HG03558 (cell line): ENCODE results near the gene GPX4.

Source experiments
- ATAC-seq: cut with Tn5 transposase; IDR thresholded peaks from one replicate; pipeline ENCODE4 v1.9.1; 2021; ENCODE audit warnings: moderate number of reproducible peaks; ENCODE audit not compliant: unreplicated experiment; ENCODE audit errors: extremely low read depth

GPX4 gene

DNA sequence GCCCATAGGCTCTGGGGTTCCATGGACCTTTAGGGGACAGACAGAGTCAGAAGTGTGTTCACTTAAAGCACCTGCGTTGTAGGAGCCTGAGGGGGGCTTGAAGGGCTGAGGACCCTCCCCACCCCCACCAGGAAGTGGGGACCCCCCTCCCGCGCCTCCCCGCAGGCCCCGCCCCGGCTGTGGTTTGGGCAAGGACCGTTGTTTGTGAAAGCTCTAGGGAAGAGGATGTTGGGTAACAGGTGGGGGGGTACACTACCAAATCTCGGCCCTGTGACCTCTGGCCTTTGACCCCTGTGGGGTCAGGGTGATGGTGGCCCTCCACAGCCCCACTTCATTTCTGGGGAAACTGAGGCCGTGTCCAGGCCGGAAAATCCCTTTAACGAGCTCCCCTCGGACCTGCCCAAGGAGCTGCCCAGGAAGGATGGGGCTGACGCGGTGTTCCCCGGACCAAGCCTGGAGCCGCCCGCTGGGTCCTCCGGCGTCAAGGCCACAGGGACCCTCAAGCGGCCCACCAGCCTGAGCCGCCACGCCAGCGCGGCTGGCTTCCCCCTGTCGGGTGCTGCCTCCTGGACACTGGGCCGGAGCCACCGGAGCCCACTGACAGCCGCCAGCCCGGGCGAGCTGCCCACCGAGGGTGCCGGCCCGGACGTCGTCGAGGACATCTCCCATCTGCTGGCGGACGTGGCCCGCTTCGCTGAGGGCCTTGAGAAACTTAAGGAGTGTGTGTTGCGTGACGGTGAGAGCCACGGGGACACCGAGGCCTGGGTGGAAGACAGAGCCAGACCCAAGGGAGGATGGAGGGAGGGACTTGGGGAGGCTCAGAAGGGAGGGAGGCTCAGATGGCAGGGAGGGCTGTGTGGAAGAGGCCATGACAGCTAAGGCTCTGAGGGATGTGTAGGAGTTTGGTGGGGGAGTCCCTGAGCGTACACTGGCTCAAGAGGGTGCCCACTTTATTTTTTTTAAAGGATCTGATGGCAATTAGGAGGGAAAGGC is 35.5 kb upstream of the GPX4 start:
- ATAC-seq, result no peak

DNA sequence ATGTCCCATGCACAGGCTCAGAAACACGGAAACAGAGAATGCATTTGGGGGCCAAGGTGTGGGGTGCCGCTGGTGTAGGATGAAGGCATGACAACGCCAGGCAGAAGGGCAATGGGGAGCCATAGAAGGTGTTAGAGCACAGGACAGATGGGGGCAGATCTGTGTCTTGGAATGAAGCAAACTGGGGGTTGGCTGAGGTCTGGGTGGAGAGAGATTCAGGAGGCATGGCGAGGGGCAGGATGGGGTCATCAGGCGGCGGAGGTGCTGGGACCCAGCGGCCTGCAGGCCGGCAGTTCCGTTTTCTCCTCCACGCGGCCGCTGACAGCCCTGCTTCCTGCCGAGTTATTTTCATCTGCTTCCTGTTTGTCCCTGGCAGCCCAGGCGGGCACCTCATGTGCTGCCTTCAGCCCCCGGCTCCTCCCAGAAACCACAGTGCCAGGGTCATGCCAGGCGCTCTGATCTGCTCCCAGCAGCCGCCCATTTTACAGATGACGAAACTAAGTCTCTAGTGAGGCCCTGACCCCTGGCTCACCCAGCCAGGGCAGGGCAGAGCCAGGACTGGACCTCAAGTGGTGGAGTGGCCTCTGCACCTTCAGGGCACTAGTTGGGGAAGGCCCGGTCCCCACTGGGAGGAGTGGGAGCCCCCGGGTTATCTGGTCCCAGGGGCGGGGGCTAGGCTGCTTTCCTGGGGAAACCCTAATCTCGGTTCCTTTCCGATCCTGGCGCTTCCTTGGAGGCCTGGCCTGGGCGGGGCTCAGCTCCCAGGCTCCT is 34.6 kb upstream of the GPX4 start:
- ATAC-seq, result no peak

DNA sequence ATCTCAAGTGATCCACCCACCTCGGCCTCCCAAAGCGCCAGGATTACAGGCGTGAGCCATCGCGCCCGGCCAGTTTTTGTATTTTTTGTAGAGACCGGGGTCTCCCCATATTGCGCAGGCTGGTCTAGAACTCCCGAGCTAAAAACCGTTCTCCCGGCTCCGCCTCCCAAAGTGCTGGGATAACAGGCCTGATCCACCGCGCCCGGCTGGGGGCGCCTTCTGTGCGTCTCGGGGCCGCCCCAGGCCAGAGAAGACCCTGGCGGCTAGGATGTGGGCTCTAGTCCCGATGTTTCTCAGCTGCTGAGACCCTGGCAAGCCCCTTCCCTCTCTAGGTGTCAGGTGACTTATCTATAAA is 33.2 kb upstream of the GPX4 start:
- no peak for ATAC-seq

DNA sequence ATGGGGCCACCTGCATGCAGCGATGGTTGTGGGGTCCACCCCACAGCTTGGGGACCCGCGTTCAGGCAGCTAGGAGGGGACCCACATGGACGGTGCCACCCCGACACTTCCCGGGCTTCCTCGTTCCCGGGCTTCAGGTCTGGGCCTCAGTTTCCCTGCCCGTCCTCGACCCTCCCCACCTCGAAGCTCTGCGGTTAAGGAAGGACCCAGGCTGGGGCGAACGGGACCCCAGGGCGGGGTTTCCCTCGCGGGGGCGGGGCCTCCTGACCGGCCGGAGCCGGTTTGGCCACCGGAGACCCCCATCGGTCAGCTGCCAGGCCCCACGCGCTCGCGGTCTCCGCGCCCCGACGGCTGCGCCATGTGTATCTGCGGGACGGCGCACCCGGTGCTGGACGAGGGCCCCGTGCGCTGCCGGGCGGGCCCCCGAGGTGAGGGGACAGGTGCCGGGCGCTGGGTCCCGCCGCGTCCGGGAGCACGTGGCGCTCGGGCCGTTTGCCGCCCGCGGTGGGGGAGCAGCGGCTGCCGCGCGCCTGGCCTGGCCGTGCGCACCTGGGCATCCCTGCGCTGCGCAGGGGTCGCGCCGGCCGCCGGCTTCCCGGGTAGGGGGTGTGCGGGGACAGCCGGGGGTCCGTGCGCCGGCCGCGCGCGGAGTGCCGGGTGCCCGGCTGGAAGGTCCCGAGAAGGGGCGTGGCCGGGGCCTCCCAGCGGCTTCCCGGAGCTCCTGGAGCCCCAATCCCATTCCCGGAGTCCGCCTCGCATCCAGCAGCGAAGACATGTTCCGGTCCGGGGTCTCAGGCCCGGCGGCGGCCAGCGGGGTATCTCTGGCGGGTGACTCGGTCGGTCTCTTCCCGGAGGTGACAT is 32.6 kb upstream of the GPX4 start:
- ATAC-seq, result no peak

DNA sequence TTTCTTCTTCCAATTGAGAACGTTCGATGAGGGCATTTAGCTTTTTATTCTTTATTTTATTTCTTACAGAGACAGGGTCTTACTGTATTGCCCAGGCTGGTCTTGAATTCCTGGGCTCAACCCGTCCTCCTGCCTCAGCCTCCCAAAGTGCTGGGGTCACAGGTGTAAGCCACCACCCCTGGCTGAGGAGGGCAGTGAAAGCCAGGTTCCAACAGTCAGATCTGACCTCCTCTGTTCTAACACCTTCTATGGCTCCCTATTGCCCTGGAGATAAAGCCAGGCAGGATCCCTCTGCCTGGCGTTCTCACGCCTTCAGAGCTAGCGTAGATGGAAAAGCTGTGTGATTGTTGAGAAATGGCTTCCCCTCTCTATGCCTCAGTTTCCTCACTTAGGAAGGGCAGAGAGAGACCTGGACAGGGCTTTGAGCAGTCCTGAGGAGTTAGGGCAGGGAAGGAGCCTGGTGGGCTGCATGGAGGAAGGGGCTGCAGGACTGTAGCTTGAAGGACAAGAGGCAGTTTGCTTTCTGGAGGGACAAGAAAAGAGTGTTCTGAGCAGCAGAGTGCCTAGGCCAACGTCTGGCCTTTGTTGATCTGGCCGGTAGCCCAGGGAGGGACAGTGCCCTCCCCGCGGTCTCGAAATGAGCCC is 31.3 kb upstream of the GPX4 start:
- ATAC-seq, result no peak

DNA sequence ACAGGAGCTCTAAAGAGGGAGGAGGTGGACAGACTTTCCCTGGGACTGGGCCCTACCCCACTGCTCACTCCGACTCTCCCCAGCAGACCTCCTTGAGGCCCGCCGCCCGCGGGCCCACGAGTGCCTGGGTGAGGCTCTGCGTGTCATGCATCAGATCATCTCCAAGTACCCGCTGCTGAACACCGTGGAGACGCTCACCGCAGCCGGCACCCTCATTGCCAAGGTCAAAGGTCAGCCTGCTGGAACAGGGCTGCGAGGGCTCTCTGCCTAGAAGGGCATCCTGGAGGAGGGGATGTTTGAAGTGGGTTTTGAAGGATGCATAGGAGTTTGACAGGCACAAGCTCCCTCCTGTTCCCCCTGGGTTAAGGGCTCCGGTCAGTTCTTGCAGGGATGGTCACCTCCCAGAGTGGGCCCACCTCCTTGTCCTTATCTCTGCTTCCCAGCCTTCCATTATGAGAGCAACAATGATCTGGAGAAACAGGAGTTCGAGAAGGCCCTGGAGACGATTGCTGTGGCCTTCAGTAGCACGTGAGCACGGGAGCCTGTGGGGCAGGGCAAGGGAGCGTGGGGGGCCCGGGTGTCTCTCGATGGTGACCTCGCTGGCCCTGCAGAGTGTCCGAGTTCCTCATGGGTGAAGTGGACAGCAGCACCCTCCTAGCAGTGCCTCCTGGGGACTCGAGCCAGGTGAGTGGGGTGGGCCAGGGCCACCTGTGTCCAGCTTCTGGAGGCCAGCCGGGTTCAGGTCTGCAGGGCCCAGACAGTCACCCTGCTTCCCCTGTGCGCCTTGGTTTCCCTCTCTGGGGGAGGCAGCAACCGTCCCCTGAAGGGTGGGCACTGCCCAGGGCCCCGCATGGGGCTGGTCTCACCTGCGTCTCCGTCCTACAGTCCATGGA is 30.5 kb upstream of the GPX4 start:
- ATAC-seq, result no peak

DNA sequence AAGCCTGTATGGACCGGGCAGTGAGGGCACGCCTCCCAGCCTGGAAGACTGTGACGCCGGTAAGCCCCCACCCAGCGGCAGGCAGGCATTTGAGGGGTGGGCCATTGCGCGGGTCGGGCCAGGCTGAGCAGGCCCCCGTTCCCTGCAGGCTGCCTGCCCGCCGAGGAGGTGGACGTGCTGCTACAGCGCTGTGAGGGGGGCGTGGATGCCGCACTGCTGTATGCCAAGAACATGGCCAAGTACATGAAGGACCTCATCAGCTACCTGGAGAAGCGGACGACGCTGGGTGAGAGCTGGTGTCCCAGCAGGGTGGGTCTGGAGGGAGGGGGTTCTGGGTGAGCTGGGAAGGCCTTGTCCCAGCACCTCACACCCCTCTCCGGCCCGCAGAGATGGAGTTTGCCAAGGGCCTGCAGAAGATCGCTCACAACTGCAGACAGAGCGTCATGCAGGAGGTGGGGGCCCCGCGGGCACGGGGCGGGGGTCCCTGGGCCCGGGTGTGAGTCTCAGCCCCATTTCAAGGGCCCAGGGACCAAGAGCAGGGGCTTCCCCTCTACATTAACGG is 29.8 kb upstream of the GPX4 start:
- no peak for ATAC-seq

DNA sequence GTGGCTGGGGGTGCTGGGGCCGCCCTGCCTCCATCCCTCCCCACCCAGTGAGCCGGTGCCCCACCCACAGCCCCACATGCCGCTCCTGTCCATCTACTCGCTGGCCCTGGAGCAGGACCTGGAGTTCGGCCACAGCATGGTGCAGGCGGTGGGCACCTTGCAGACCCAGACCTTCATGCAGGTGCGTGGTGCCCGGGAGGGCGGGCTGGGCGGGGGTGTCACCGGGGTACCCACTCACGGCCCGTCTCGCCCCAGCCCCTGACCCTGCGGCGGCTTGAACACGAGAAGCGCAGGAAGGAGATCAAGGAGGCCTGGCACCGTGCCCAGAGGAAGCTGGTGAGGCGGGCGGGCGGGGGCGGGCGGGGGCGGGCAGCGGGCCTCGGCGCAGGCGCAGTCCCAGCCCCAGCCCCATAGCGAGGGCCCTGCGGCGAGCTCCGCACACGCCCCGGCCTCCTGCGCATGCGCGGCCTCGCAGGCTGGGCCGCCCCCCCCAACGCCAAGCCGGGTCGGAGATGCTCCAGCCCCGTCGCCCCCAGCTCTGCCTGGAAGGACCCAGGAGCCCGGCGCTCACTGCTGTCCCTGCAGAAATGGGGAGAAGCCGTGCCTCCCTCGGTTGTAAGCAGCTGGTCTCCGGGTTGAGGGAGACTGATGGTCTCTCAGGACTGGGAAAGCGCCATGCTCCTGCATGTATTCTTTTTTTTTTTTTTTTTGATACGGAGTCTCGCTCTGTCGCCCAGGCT is 29.1 kb upstream of the GPX4 start:
- no peak for ATAC-seq

DNA sequence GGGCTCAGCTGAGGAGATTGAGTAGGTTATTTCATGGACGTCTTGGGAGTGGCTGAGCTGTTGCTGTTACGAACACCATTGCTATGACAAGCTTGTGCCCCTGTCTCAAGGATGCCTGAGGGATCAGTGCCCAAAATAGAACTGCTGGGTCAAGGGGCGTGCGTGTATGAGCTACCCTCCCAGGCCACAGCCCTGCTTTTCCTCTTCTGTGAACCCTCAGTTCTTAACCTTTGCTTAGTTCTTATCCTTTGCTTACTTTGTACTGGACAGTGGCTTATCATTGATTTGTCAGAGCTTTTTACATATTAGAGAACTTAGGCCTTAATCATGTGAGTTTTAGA is 27.8 kb upstream of the GPX4 start:
- no peak for ATAC-seq

DNA sequence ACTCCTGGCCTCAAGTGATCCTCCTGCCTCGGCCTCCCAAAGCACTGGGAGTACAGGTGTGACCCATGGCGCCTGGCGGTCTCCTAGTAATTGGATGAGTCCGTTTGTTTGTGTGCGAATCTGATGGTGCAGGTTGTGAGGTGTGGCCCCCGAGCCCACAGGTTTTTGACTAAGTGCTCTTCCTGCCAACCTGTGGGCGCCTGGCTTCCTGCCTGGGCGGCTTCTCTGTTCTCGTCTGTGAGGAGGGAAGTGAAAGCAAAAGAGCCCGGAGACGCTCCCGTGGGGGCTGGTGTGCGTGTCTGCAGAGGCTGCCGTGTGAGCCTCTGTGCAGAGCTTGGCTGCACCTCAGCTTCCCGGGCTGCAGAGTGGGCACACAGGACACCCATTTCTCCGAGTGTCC is 26.8 kb upstream of the GPX4 start:
- no peak for ATAC-seq

DNA sequence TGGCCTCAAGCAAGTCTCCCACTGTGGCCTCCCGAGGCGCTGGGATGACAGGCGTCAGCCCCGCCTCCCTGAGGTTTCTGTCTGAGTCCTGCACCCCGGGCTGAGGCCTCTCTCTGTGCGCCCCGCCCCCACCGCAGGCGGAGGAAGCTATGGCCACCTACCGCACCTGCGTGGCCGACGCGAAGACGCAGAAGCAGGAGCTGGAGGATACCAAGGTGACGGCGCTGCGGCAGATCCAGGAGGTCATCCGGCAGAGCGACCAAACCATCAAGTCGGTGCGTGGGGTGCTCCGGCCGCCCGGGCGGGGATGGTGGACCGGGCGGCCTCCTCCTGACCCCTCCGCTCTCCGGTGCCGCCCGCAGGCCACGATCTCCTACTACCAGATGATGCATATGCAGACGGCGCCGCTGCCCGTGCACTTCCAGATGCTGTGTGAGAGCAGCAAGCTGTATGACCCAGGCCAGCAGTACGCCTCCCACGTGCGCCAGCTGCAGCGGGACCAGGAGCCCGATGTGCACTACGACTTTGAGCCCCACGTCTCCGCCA is 24.2 kb upstream of the GPX4 start:
- ATAC-seq, result no peak

DNA sequence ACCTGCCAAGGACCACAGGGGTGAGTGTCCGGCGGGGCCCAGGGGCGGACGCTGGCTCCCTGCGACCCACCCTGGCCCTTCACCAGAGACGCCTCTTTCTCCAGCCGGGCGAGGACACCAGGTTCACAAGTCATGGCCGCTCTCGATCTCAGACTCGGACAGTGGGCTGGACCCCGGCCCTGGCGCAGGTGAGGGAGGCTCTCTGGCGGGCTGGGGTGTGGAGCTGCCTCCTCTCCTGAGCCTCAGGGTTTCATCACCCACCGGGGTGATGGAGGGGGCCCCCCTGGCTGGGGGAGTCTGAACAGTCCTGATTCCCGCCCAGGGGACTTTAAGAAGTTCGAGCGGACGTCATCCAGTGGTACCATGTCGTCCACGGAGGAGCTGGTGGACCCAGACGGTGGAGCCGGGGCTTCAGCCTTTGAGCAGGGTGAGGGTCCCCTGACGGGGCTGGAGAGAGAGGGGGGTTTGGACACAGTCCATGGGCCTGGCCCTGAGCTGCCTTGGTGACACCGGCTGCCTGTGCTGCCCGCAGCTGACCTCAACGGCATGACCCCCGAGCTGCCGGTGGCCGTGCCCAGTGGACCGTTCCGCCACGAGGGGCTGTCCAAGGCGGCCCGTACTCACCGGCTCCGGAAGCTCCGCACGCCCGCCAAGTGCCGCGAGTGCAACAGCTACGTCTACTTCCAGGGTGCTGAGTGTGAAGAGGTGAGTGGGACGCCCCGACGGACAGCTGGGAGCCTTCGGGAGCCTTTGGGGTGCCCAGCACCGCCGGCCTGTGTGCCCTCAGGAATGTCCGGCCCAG is 23.2 kb upstream of the GPX4 start:
- no peak for ATAC-seq

DNA sequence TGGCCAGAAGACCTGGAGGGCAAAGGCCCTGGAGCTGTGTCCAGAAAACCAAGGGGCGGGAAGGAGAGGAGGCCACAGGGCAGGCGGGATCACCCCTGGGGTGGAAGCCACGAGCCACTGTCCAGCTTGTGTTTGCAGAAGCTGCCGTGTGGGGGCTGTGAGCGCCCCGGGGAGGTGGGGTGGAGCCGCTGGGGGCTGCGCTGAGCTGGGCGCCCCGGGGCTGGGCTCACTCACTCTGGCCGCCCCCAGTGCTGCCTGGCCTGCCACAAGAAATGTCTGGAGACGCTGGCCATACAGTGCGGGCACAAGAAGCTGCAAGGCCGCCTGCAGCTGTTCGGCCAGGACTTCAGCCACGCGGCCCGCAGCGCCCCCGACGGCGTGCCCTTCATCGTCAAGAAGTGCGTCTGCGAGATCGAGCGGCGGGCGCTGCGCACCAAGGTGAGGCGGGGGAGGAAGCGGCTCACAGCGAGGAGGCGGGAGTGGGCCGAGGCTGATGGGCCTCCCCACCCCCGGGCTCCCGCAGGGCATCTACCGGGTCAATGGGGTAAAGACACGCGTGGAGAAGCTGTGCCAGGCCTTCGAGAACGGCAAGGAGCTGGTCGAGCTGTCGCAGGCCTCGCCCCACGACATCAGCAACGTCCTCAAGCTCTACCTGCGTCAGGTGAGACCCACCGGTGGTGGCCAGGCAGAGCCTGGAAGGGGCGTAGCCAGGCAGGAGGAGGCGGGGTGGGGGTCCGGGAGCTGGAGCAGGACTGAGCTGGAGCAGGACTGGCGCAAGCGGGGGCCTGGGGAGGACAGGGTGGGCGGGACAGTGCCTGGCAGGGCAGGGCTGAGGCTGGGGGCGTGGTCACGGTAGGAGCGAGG is 22.3 kb upstream of the GPX4 start:
- no peak for ATAC-seq

DNA sequence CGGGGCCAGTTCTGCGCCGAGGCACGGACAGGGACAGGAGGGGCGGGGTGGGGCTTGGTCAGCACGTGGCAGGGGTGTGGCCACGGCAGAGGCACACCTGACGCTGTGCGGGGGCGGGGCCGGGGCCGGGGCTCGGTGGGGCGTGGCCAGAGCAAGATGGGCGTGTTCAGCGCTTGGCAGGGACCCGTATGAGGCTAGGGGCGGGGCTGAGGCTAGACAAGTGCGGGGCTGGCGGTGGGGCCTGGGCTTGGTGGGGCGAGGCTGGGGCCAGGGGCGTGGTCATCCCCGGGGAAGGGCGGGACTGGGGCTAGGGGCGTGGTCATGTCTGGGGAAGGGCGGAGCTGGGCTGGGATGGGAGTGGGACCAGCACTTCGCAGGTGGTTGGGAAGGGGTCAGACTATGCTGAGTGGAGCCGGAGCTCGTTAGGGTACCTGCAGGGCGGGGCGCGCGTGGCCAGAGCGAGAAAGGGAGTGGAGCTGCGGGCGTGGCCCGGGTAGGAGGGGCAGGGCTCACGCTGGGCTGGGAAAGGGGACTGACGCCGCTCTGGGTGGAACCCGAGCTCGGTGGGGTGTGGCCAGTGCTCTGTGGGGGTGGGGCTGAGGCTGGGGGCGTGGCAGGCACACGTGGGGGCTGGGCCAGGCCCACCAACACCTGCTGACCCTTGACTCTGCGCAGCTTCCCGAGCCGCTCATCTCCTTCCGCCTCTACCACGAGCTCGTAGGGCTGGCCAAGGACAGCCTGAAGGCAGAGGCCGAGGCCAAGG is 21.4 kb upstream of the GPX4 start:
- no peak for ATAC-seq

DNA sequence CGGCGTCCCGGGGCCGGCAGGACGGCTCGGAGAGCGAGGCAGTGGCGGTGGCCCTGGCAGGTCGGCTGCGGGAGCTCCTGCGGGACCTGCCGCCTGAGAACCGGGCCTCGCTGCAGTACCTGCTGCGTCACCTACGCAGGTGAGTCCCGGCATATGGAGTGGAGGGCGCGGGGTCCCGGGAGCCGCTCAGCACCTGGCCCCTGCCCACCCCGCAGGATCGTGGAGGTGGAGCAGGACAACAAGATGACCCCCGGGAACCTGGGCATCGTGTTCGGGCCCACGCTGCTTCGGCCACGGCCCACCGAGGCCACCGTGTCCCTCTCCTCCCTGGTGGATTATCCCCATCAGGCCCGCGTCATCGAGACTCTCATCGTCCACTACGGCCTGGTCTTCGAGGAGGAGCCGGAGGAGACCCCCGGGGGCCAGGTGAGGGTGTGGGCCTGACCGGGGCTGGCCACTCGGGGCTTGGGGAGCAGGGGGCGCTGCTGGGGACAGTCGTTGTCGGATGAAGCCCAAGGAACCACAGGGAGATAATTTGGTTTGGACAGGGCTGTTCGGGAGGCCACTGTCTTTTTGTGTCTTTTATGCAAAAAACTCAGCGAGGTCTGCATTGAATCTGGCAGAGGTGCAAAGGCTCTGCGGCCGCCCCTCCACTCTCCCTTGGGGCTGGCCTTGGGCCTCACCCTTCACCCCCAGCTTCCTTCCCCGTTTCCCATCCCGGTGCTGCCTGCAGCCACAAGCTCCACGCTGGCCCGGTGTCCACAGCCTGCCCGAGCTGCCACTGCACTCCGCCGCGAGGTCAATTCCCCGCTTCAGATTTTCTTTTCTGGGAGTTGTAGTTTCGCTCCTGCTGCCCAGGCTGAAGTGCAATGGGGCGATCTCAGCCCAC is 20.6 kb upstream of the GPX4 start:
- ATAC-seq, result no peak
